Fibroblast of the conjunctiva (primary cell): Measurements from ENCODE around the gene MCM8.

Source experiments
- DNase-seq: peaks from one replicate; pipeline ENCODE4 v3.0.0-alpha.2; 2010; ENCODE audit warnings: low read depth

The MCM8 gene

GRCh38 chr20:6044115-6044514, 93.7 kb downstream of the MCM8 start:
- DNase-seq: no peak

DNA sequence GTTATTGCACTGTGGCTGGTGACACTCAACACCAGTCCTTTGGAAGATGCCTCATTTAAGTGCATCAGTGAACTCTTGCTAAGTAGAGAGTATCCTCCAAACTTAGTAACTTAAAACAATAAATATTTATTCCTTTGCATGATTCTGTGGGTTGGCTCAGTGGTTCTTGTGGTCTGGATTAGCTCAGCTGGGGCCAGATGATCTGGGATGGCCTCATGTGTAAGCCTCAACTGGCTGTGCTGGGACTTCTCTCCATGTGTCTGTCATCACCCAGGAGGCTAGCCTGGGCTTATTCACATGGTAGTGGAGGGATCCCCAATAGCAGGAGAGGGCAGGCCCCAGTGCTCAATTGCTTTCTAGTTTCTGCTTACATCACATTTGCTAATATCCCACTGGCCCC, 95.1 kb downstream of the MCM8 start:
- DNase-seq: no peak

- DNase-seq: no peak
These were observed 96.0 kb downstream of the MCM8 start for GRCh38 chr20:6046432-6046831.

GRCh38 chr20:6048391-6048790, 97.9 kb downstream of the MCM8 start:
- no peak for DNase-seq
